BLaER1 treated with 17β-estradiol and CSF1 and Interleukin-3, amounts not matched to agents 10 nM and 100 nM (cell line): ENCODE measurements around the gene RAB20.
A peak's percentile ranks its signal among the peaks of the same experiment; 100 is the strongest.
"Not testable (repeated sequence)": the region's sequence is repeated elsewhere in the genome, so short reads cannot be mapped to it uniquely, and the experiment has no call there.

Experiments used
- H3K27ac ChIP-seq, 11 experiments: shearing (Covaris generic); formaldehyde crosslinking; 2 replicates each; pipeline ENCODE4 v1.8.1; 2022
- H3K27me3 ChIP-seq, 11 experiments: shearing (Covaris generic); formaldehyde crosslinking; 2 replicates each; pipeline ENCODE4 v1.8.1; 2022
- H3K36me3 ChIP-seq, 11 experiments: shearing (Covaris generic); formaldehyde crosslinking; 2 replicates each; pipeline ENCODE4 v1.8.1; 2022
- H3K4me1 ChIP-seq, 10 experiments: shearing (Covaris generic); formaldehyde crosslinking; 2 replicates each; pipeline ENCODE4 v1.8.1; 2022
- H3K4me2 ChIP-seq, 11 experiments: shearing (Covaris generic); formaldehyde crosslinking; 2 replicates each; pipeline ENCODE4 v1.8.1; 2022
- H3K4me3 ChIP-seq, 10 experiments: shearing (Covaris generic); formaldehyde crosslinking; 2 replicates each; pipeline ENCODE4 v1.8.1; 2022
- H3K9ac ChIP-seq, 11 experiments: shearing (Covaris generic); formaldehyde crosslinking; 2 replicates each; pipeline ENCODE4 v1.8.1; 2022
- H3K9me3 ChIP-seq, 11 experiments: shearing (Covaris generic); formaldehyde crosslinking; replicated peaks in 1 of 11; 2 replicates each; pipeline ENCODE4 v1.8.1; 2022
- H4K20me1 ChIP-seq, 11 experiments: shearing (Covaris generic); formaldehyde crosslinking; 2 replicates each; pipeline ENCODE4 v1.8.1; 2022
- Cebpa-rat ChIP-seq, 11 experiments: shearing (Covaris generic); IDR thresholded peaks; 2 replicates each; pipeline ENCODE4 v1.8.1; 2022

Gene RAB20, protein sequence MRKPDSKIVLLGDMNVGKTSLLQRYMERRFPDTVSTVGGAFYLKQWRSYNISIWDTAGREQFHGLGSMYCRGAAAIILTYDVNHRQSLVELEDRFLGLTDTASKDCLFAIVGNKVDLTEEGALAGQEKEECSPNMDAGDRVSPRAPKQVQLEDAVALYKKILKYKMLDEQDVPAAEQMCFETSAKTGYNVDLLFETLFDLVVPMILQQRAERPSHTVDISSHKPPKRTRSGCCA

DNA sequence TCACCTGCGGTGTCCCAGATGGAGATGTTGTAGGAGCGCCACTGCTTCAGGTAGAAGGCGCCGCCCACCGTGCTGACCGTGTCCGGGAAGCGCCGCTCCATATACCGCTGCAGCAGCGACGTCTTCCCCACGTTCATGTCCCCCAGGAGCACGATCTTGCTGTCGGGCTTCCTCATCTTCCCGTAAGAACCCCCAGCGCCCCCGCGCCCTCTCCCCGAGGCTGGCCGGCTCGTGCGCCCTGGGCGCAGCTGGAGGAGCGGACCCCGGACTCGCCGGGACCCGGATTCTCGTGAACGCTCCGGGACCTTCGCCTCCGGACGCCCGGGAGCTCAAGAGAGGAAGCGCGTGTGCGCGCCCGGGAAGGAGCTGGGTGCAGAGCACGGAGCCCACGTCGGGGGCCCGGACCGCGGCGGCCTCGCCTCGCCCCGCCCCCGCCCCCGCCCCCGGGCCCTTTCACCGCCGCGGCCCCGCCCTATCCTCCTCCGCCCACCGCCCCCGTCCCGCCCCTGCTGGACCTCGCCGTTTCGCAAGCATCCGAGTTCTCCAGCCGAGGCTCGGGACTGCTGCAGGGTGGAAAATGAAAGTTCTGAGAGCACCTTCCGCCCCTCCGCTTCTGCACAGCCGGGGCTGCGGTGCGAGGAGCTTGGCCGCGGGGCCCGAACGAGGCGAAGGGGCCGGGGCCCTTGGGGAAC is at the start of gene RAB20:
Gene RAB20, minus strand, starts transcription at position 379 of the 692 bp plus-strand sequence. Its CDS starts 203 bp downstream, at position 176.
- H3K27ac ChIP-seq, result peak within 1 kb of the TSS; percentile 75 to 95 (median 89)
- H3K36me3 ChIP-seq, result peaks cover 11 to 68% (median 34%) of the 10 kb centered on the region in 11 experiments; a peak in 20 of 22 replicates
- H3K4me1 ChIP-seq, result peaks cover 51 to 70% (median 61%) of the 10 kb centered on the region in 10 experiments
- peak in 1 of 11 experiments; percentile 12; a peak in 1 of 22 replicates for TF ChIP-seq Cebpa-rat (IDR thresholded peaks at IDR 0.05)
- peaks cover 0 to 16% (median 13%) of the 10 kb centered on the region in 11 experiments; a peak in 16 of 22 replicates for H3K9me3 ChIP-seq
- no peaks in the 10 kb centered on the region for H3K27me3 ChIP-seq
- H3K9ac ChIP-seq, result peak within 1 kb of the TSS; percentile 86 to 95 (median 91)
- H3K4me2 ChIP-seq, result peak within 1 kb of the TSS; percentile 90 to 100 (median 97)
- H3K4me3 ChIP-seq, result peak within 1 kb of the TSS; percentile 83 to 99 (median 97)
- H4K20me1 ChIP-seq, result peaks cover 13 to 90% (median 46%) of the 10 kb centered on the region in 11 experiments; a peak in 21 of 22 replicates

- Histone ChIP-seq H3K27me3 (peaks cover 0 to 11% (median 6%) of the 10 kb centered on the region in 11 experiments; a peak in 8 of 22 replicates), H3K9ac (no peak overlapping the region), H3K4me2 (0 out of 22 replicates have a peak overlapping the region, but pooled peaks of 2 of the 11 experiments have one; percentile 1 to 15), H3K27ac (no peak overlapping the region), H4K20me1 (peaks cover 0 to 4% (median 0%) of the 10 kb centered on the region in 11 experiments; a peak in 5 of 22 replicates), H3K36me3 (no peaks in the 10 kb centered on the region), H3K9me3 (peaks cover 0 to 24% (median 18%) of the 10 kb centered on the region in 11 experiments; a peak in 16 of 22 replicates), H3K4me1 (peaks cover 0 to 7% (median 2%) of the 10 kb centered on the region in 10 experiments; a peak in 8 of 20 replicates), H3K4me3 (no peak overlapping the region)
- TF ChIP-seq Cebpa-rat (IDR thresholded peaks at IDR 0.05), result no peak
Observed at GRCh38 chr13:110610955-110611595, 49.6 kb upstream of the RAB20 start.

GRCh38 chr13:110607675-110608224 is 46.2 kb upstream of the RAB20 start:
- no peak for TF ChIP-seq Cebpa-rat (IDR thresholded peaks at IDR 0.05)
- H4K20me1 ChIP-seq, result no peaks in the 10 kb centered on the region
- peaks cover 0 to 10% (median 6%) of the 10 kb centered on the region in 11 experiments; a peak in 10 of 22 replicates for H3K9me3 ChIP-seq
- no peak overlapping the region for H3K9ac ChIP-seq
- no peaks in the 10 kb centered on the region for H3K36me3 ChIP-seq
- no peak overlapping the region for H3K4me3 ChIP-seq
- H3K4me1 ChIP-seq, result peaks cover 0 to 7% (median 2%) of the 10 kb centered on the region in 10 experiments; a peak in 6 of 20 replicates
- H3K27me3 ChIP-seq, result no peaks in the 10 kb centered on the region
- no peak overlapping the region for H3K4me2 ChIP-seq
- H3K27ac ChIP-seq, result no peak overlapping the region

DNA sequence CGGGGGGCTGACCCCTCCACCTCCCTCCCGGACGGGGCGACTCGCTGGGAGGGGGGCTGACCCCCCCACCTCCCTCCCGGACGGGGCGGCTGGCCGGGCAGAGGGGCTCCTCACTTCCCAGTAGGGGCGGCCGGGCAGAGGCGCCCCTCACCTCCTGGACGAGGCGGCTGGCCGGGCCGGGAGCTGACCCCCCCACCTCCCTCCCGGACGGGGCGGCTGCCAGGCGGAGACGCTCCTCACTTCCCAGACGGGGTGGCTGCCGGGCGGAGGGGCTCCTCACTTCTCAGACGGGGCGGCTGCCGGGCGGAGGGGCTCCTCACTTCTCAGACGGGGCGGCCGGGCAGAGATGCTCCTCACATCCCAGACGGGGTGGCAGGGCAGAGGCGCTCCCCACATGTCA is 44.8 kb upstream of the RAB20 start:
- H3K9ac ChIP-seq, H3K4me3 ChIP-seq, H3K36me3 ChIP-seq, H3K4me2 ChIP-seq, H3K4me1 ChIP-seq, H4K20me1 ChIP-seq, H3K27ac ChIP-seq, H3K27me3 ChIP-seq: not testable (repeated sequence)
- H3K9me3 ChIP-seq, result peaks cover 0 to 10% (median 6%) of the 10 kb centered on the region in 11 experiments; a peak in 10 of 22 replicates

DNA sequence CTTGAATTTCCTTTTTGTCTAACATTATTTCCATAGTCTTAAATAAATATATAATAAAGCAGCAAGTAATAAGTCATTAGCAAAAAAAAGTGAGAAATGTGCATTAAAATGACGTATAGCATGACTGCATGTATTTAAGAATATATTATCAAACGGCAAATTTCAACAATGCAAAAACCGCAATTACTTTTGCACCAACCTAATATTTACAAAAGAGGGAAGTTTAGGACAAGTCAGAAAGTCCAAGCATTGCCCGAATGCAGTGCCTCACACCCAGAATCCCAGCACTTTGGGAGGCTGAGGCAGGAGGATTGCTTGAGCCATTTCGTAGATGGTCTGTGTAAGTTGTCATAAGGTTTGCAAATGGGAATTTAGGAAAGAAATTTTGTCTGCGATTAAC is 43.6 kb upstream of the RAB20 start:
- H3K27me3 ChIP-seq, result no peaks in the 10 kb centered on the region
- H3K27ac ChIP-seq, result no peak overlapping the region
- H3K4me3 ChIP-seq, result no peak overlapping the region
- no peaks in the 10 kb centered on the region for H3K36me3 ChIP-seq
- no peak for TF ChIP-seq Cebpa-rat (IDR thresholded peaks at IDR 0.05)
- H3K9me3 ChIP-seq, result peaks cover 0 to 10% (median 6%) of the 10 kb centered on the region in 11 experiments; a peak in 10 of 22 replicates
- H4K20me1 ChIP-seq, result no peaks in the 10 kb centered on the region
- H3K9ac ChIP-seq, result no peak overlapping the region
- no peak overlapping the region for H3K4me2 ChIP-seq
- H3K4me1 ChIP-seq, result peaks cover 0 to 1% (median 0%) of the 10 kb centered on the region in 10 experiments; a peak in 2 of 20 replicates

- Histone ChIP-seq H3K9ac (no peak overlapping the region), H3K4me3 (no peak overlapping the region), H4K20me1 (no peaks in the 10 kb centered on the region), H3K27ac (no peak overlapping the region), H3K4me1 (peaks cover 12 to 32% (median 27%) of the 10 kb centered on the region in 10 experiments), H3K4me2 (no peak overlapping the region), H3K36me3 (no peaks in the 10 kb centered on the region), H3K9me3 (peaks cover 0 to under 1% (median 0%) of the 10 kb centered on the region in 11 experiments; a peak in 3 of 22 replicates), H3K27me3 (no peaks in the 10 kb centered on the region)
- no peak for TF ChIP-seq Cebpa-rat (IDR thresholded peaks at IDR 0.05)
Observed at GRCh38 chr13:110600980-110601379, 39.5 kb upstream of the RAB20 start.

- Histone ChIP-seq H3K4me2 (no peak overlapping the region), H3K27me3 (no peaks in the 10 kb centered on the region), H3K9me3 (no peaks in the 10 kb centered on the region; a peak in 1 of 22 replicates), H4K20me1 (no peaks in the 10 kb centered on the region), H3K4me1 (peaks cover 12 to 32% (median 27%) of the 10 kb centered on the region in 10 experiments), H3K27ac (no peak overlapping the region), H3K36me3 (no peaks in the 10 kb centered on the region), H3K9ac (no peak overlapping the region), H3K4me3 (no peak overlapping the region)
- no peak for TF ChIP-seq Cebpa-rat (IDR thresholded peaks at IDR 0.05)
Observed at GRCh38 chr13:110600261-110600819, 38.8 kb upstream of the RAB20 start.

GRCh38 chr13:110597041-110597689 is 35.6 kb upstream of the RAB20 start:
- H4K20me1 ChIP-seq, result no peaks in the 10 kb centered on the region
- peak overlapping the region in 2 of 11 experiments; percentile 9 to 19; a peak in 1 of 22 replicates for H3K9ac ChIP-seq
- no peak for TF ChIP-seq Cebpa-rat (IDR thresholded peaks at IDR 0.05)
- H3K4me3 ChIP-seq, result no peak overlapping the region
- no peaks in the 10 kb centered on the region for H3K9me3 ChIP-seq
- H3K27me3 ChIP-seq, result no peaks in the 10 kb centered on the region
- peak overlapping the region in 2 of 11 experiments; percentile 13 to 19; a peak in 2 of 22 replicates for H3K27ac ChIP-seq
- peak overlapping the region in 9 of 11 experiments; percentile 16 to 69 (median 60); a peak in 16 of 22 replicates for H3K4me2 ChIP-seq
- H3K4me1 ChIP-seq, result peaks cover 12 to 32% (median 27%) of the 10 kb centered on the region in 10 experiments
- H3K36me3 ChIP-seq, result no peaks in the 10 kb centered on the region
